IPS-11a (cell line): ENCODE measurements around the gene FAM13A.

Source experiments
- H3K4me3 ChIP-seq: one replicate; pipeline ENCODE4 v1.5.1; 2013; ENCODE audit warnings: low read depth, low read length, control low read depth

Gene FAM13A

DNA sequence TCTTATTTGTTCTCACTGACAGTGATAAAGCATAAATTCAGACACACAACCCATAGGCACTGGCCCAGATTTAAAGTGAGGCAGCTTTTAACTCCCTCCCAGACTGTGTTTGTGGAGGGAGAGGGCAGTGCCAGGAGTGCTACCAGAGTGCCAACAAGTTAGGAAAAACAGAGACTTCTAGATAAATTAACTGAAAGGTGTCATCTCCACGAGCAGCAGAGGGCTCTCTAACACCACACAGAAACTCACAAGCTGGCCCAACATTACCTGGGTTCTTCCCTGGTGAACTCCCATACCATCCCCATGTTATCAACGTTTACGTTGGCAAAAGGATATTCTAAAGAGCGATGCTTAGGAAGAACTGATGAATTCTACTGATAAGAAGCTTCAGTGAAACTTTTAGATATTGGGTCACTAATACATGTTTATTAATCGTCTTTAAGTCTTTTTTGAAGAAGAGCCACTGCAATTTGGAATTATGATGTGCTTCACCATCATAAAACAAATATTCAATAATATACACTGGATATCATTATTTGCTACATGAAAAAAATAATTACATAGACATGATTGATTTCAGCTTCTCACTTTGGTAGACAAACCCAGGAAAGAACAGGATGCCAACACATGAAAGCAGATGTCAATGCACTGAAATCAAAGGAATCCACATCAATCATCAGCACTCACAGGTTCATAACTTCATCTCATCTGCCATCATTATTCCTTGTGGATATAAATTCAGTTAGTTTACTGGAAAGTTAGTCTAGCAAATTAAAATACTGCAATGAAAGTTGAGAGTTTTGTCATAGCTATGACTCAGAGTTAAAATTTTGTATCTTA, 238.1 kb downstream of the FAM13A start:
- H3K4me3 ChIP-seq, result no peak overlapping the region

DNA sequence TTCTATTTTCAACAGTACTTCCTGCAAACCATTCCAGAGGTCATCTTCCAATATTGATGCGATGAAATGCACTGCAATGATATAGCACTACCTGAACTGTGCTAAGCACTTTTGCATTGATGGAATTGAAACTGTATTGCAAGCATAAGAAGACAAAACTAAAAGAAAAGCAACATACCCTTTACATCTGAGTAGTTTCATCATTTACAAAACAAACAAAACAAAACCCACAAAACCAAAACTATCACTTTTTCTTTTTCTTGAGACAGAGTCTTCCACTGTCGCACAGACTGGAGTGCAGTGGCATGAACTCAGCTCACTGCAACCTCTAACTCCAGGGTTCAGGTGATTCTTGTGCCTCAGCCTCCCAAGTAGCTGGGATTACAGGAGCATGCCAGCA, 239.2 kb downstream of the FAM13A start:
- H3K4me3 ChIP-seq, result no peak overlapping the region

DNA sequence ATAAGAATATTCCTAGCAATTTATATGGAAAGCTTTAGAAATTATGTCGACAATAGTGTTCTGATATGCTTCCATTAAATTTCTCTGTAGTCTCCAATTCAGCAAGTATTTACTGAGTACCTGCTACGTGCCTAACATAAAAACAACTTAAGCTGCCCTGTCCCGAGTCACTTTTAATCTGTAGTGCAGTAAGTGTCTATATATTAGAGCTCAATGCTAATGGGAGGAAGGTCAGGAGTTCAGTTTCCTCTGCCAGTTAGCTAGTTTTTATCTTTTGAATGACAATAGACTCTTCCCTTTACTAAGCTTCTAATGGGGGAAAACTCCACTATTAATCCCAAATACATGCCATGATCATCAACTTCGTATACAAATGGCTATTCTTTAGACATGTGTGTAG, 240.6 kb downstream of the FAM13A start:
- H3K4me3 ChIP-seq, result no peak overlapping the region

DNA sequence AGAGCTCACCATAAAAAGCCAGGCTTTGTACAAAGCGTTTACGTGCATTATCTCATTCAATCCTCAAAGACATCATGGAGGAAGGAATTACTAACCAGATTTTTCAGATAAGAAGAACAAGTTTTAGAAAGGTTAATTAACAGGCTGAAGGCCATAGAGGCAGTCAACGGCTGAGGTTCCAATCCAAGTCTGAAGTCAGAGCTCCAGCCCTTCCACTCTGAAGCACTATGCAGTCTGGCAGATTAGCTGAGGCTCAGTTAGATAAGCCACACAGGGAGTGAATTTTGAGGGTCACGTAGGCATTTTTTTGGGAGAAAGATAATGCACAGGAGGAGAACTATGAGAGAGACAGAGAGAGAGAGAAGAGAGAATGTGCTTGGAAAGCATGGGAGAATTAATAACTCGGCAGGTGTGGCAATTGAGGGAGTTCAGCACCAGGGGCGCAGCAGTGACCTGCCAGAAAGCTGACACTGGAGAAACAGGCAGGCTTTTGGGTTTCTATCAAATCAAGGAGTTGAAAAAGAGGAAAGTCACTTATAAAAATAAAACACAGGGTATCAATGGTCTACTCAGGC, 242.9 kb downstream of the FAM13A start:
- no peak overlapping the region for H3K4me3 ChIP-seq

DNA sequence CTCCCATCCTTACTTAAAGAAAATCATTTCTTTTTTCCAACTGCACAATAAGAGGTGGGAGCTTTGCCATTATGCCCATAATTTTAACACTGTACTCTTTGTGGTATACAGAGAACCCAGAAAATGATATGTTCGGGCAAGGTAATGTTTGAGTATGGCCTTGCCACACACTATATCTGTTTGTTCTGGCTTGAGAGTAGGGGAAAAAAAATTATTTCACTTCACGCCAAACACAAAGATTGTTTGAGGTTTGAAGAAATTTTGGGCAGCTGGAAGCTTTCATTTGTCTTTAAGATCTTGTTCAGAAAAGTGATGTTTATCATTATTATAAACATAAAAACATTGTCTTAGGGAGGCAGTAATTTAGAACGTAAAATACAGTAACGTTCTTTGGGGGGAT, 244.0 kb downstream of the FAM13A start:
- no peak overlapping the region for H3K4me3 ChIP-seq

DNA sequence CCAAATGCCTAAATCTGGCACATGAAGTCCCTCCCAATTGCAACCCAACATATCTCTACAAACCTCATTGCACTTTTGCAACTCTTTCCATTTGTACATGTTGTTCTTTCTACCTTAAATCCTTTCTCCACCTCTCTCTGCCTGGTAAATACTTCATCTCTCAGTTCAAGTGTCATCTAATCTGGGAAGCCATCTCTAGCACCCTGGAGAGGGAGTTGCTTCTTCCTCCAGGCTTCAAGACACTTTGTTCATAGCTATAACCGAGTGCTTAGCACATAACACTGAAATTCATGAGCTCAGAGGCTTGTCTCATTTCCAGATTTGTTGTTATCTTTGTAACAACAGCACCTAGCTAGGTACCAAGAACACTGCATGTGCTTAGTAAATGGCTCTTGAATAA, 244.6 kb downstream of the FAM13A start:
- no peak overlapping the region for H3K4me3 ChIP-seq

DNA sequence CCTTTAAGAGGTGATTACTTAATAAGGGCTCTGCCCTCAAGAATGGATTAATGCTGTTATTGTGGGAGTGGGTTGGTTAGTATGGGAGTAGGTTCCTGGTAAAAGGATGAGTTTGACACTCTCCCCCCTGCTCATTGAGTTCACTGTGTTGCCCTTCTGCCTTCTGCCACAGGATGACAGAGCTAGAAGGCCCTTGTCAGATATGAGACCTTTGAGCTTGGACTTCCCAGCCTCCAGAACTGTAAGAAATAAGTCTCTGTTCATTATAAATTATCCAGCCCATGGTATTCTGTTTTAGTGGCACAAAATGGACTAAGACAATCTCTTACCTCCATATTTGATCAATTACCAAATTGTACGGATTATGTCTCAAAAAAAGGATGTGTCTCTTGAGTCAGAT, 245.1 kb downstream of the FAM13A start:
- H3K4me3 ChIP-seq, result no peak overlapping the region

DNA sequence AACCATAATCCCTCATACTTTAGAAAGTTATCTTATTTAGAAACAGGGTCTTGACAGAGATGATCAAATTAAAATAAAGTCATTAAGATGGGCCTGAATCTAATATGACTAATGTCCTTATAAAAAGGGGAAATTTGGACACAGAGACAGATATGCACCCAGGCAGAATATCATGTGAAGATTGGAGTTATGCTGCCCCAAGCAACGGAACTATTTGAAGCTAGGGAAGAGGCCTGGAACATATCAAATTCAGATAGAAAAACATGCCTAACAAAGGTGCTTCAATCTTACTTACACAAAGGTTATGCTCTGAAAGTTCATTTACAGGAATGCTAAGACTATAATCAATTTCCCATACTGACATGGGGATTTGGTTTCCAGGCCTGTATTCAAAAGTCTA, 246.7 kb downstream of the FAM13A start:
- no peak overlapping the region for H3K4me3 ChIP-seq

DNA sequence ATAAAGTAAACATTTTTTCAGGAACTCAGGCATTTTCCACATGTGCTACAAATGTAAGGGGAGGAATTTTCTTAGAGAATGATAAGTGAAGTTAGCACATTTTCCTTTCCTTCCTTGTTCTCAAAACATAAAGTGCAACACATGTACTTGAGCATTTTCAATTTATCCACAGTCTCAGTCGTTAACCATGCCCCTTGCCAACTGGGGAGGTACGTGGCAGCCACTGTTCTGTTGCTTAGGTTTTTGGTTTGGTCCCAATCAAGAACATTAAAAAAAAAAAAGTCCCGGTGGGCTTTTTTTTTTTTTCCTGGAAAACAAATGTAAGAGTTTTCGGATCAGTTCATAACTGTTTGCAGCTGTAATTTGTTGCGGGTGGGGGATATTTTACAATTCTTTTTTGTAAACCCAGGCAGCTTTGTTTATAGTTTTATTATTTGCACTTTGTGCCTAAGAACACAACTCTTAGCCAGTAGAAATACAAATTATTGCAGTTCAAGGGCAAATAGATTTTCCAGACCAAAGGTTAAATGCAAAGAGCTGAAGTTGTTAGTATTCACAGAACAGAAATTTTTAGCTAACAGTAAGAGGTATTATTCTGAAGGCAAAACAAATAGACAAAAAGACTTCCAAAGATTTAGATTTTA, 247.3 kb downstream of the FAM13A start:
- H3K4me3 ChIP-seq, result no peak overlapping the region

DNA sequence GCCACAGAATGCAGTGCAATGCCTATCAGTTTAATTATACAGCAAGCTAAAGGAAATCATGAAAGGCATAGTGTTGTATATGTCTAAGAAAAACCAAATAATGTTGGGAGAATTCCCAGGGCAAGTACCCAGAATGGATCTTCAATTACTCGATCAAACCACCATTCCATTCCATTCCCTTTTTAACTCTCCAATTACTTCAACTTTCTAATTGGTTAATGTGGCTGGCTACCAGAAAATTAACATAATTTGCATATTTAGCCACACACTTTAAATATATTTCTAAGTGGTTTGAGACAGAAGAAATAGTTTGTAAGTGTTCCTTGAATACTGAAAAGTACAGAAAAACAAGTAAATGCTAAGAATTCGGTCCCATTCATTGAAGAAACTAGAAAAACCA, 247.9 kb downstream of the FAM13A start:
- no peak overlapping the region for H3K4me3 ChIP-seq

DNA sequence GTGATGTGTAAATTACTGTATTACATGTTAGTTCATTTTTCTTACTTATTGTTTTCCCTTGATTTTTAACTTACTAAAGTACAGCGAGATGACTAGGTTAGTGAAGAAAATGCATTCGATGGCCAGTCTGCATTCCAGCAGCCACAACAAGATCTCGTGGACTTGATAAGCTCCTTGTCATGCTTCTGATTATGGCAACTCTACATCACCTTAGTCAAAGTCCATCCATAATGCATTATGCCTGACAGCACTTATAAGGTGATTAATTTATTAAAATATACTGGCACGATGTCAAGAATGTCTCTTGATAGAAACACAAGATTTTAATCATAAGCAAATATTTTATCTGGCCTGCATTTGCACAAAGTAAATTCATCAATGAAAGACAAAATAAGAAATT, 249.5 kb downstream of the FAM13A start:
- H3K4me3 ChIP-seq, result no peak overlapping the region

DNA sequence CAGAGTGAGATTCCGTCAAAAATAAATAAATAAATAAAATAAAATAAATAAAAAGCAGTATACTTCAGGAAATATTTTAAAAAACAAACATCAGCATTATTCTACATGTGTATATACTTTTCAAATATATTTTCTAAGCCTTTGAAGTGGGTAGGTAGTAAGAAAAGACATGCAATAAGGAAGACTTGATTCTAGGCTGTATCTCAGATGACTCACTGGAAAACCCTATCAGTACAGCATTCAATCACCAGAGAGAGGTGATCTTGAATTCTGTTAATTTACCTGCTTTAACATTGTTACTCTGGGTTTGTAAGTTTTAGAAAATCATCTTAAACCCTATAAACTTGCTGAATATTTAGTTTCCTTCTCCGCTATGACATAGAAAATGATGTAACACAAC, 252.8 kb downstream of the FAM13A start:
- H3K4me3 ChIP-seq, result no peak overlapping the region

DNA sequence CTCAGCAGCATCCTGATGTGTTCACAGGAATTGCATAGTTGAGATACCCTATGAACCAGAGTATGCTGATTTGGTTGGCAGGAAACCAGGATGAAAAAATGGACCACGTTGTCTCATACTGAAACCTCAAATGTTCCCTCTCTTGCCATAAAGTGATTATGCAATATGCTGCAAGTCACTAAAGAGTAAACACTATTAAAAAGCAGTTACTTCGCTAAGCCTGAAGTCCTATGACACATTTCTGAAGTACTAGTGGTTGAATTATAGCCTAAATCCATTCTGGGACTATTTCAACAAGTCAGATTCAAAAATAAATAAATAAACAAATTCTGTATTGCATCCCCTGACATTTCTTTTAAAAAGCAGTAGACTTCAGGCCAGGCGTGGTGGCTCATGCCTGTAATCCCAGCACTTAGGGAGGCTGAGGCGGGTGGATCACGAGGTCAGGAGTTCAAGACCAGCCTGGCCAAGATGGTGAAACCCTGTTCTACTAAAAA, 253.3 kb downstream of the FAM13A start:
- H3K4me3 ChIP-seq, result no peak overlapping the region

DNA sequence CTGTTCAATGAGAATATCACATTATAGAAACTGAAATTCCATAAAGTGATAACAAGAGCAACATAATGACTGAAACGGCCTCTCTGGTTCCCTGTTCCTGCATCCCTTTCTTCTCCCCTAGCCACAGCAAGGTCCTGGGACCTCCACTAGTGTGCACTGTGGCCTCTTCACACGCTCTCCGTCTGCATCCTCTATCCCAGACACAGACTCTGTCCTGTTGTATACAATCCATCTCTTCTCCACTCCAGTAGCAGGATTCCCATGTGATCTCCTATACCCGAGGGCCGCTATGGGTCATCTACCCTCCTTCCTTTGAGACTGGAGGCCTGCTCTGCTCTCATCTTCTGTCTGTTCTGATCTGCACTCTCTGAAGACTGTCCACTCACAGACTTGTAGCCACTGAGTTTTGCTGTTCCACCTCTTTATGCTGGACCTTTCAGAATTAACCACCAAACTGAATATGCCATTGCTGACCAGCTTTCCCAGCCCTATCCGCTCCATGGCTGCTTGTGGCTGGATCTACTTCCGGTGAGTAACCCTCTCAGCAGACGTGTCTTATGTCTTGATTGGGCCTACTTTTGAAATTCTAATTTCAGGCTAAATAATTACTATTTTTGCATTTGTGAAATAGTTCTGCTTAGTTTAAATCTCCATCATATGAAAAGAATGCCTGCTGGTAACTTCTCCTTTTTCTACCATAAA, 254.2 kb downstream of the FAM13A start:
- H3K4me3 ChIP-seq, result no peak overlapping the region

DNA sequence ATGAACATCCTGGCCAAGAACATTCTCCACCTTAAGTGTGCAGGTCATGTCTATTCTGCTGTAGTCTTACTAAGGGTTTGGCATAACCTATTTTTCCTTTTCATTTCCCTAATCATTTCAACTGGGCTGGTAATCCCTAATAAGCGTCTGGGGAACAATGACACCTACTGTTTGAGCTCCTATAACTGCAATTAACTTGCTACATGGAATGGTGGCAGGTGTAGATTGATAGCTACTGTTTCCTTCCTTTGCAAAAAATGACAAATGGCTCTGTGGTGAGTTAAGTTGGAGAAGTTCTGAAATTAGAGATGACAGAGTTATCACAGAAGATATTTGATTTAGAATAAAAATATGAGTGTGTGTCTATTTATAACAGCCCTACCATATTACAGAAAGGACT, 254.8 kb downstream of the FAM13A start:
- H3K4me3 ChIP-seq, result no peak overlapping the region

DNA sequence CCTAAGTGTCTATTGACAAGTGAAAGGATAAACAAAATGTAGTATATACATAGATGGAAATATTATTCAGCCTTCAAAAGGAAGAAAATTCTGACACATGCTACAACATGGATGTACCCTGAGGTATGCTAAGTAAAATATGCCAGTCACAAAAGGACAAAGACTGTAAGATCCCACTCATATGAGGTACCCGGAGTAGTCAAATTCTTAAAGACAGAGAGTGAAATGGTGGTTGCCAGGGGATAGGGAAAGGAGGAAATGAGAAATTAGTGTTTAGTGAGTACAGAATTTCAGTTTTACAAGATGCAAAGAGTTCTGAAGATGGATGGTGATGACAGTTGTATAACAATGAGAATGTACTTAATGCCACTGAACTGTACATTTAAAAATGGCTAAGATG, 257.1 kb downstream of the FAM13A start:
- H3K4me3 ChIP-seq, result no peak overlapping the region

DNA sequence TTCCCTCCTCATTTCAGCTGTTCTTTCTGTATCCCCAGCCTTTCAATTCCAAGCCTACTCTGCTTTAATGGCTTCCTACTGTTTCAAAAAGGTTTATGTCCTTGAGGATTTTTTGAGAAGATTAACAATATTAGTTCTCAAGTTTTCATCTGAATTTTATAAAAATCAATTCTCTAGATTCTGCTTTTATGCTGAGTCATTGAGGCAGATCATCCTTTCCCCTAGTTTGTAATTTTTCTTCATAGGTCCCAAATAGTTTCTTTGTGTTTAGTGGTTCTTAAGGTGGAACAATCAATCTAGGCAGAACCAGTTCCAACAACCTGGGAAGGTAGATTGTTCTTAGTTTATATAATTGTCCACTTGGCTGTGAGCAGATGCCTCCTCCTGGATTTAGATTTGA, 259.3 kb downstream of the FAM13A start:
- no peak overlapping the region for H3K4me3 ChIP-seq

DNA sequence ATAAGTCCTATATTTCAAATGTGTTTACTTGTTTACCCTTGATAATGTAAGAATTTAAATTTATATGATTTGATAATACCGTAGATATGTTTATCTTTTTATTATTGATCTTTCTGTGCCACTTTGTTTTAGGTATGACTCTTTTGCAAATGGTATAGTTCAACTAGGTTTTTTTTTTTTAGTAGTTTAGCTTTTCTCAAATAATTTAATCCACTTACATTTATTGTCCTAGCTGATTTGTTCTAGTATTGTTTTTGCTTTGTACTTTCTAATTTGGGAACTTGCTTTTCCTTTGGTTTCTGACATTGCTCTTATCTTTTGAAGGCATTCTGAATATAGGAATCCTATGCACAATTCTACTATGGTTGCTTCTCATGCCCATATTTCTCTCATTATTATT, 260.4 kb downstream of the FAM13A start:
- H3K4me3 ChIP-seq, result no peak overlapping the region

DNA sequence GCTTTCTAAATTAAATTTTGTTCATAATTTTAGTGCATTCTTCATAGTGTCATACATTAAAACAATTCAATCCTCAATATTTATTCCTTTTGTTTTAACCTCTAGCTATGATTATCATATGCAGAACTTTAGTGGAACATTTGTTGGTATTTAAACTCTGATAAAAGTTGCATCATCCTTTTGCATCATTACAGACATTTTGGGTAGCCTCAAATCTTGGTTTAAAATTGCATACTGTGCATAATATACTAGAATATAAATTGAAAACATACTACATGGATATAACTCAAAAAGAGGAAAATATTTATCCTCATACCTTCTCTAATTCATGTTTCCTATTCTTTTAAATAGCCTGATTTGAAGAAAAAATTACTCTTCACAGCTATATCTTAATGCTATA, 262.0 kb downstream of the FAM13A start:
- H3K4me3 ChIP-seq, result no peak overlapping the region

DNA sequence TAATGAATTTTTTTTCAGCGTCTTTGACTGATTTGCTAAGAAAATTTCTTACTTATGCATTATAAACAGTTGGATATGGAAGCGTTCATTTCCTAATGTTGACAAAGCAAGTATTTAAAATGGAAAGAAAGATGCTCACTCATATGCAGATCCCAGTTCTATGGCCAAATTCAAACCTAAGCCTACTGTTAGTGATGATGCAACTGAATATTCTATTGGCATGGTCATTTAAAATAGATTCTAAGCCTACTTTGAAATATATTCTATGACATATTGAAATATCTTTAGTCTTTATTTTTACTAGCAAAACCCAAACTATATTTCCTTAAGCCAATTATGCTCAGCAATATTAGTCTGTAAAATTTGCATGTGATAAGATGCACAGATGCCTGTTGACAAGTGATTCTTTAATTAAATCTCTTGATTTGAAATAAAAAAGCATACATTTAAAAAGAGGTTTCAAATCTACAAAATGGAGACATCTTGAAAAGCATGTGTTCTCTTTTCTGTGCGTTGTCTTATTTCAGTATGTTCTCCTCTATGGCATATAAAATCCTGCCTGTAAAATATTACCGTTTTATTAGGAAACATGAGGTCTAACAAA, 262.8 kb downstream of the FAM13A start:
- no peak overlapping the region for H3K4me3 ChIP-seq

DNA sequence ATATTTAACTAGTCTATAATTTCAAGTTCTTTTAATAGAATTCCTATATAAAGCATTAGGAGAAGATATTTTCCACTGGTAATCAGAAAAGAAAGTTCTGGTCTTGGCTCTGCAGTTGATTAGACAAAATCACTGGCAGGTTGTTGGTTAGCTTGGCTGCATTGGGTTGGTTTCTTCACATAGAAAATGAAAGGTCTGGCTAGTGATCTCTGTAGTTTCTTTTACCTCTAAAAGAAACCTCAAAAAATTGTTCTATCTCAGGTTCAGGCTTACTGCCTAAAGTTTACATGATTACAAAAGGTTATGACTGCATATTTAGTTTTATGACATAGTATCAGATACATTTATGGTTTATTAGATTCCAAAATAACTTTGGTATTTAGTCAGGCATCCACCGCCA, 263.5 kb downstream of the FAM13A start:
- no peak overlapping the region for H3K4me3 ChIP-seq
